ENCODE measurements around the gene SNURF. TPM values are rescaled to one million over a fixed set of nuclear protein-coding genes. Genes with fewer than 3 reads are reported as not detected.
"Not testable (repeated sequence)": the region's sequence is repeated elsewhere in the genome, so short reads cannot be mapped to it uniquely, and the experiment has no call there.

The SNURF gene
- total RNA-seq, 1 donor from 2014 or later: 16.5 TPM

DNA sequence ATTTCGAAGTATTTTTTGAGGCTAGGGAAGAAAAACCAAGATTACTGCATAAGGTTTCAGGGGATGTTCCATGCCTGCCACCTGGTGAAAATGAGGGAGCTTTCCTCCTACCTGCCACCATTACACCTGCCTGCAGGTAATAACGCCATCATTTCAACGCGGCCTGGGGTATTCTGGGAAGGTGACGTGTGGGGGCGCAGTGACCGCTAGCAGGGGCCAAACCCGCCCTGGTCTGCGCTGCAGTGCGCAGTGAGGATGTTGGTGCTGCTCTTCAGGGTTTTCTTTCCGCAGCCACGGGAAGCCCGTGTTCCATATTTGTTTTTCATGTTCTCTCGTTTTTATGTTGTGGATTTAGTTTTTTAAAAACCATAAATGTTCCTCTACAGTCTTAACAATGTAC is 37.4 kb upstream of the SNURF start:
- Histone ChIP-seq H3K27me3 (ENCODE audit: insufficient read depth, low read length) (no peaks in the 10 kb centered on the region), H3K36me3 (ENCODE audit: insufficient read depth, low read length) (no peaks in the 10 kb centered on the region), H3K4me1 (ENCODE audit: insufficient read depth, low read length) (no peaks in the 10 kb centered on the region), H3K4me3 (ENCODE audit: insufficient read depth, low read depth, low read length) (no peak overlapping the region), H3K9ac (ENCODE audit: low read length) (no peak overlapping the region), H3K27ac (ENCODE audit: low read depth, low read length) (no peak overlapping the region), H4K20me1 (ENCODE audit: insufficient read depth, low read length) (no peaks in the 10 kb centered on the region), H3K4me2 (ENCODE audit: low read length) (no peak overlapping the region), H3K9me3 (ENCODE audit: insufficient read depth, low read depth, low read length) (no peaks in the 10 kb centered on the region), H3K79me2 (ENCODE audit: insufficient read depth, low read length) (no peaks in the 10 kb centered on the region), H2AFZ (ENCODE audit: low read depth, low read length) (no peak overlapping the region)
- no peak for FAIRE-seq
- TF ChIP-seq, protein P1, sequence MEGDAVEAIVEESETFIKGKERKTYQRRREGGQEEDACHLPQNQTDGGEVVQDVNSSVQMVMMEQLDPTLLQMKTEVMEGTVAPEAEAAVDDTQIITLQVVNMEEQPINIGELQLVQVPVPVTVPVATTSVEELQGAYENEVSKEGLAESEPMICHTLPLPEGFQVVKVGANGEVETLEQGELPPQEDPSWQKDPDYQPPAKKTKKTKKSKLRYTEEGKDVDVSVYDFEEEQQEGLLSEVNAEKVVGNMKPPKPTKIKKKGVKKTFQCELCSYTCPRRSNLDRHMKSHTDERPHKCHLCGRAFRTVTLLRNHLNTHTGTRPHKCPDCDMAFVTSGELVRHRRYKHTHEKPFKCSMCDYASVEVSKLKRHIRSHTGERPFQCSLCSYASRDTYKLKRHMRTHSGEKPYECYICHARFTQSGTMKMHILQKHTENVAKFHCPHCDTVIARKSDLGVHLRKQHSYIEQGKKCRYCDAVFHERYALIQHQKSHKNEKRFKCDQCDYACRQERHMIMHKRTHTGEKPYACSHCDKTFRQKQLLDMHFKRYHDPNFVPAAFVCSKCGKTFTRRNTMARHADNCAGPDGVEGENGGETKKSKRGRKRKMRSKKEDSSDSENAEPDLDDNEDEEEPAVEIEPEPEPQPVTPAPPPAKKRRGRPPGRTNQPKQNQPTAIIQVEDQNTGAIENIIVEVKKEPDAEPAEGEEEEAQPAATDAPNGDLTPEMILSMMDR (IDR thresholded peaks at IDR 0.05; ENCODE audit: insufficient read depth, low read depth, low read length): no peak
- TF ChIP-seq EZH2 (IDR thresholded peaks at IDR 0.05; ENCODE audit: insufficient read depth, low read length): no peak
- Mint-ChIP-seq H3K27ac (ENCODE audit: unreplicated experiment) (no peak overlapping the region), H3K27me3 (ENCODE audit: low read depth, unreplicated experiment) (no peaks in the 10 kb centered on the region), H3K4me3 (ENCODE audit: unreplicated experiment) (no peak overlapping the region), H3K4me1 (ENCODE audit: low read depth, unreplicated experiment) (no peaks in the 10 kb centered on the region), H3K9me3 (ENCODE audit: unreplicated experiment) (peaks cover 2% of the 10 kb centered on the region), H3K36me3 (ENCODE audit: low read depth, unreplicated experiment) (peaks cover 9% of the 10 kb centered on the region)
- DNase-seq (ENCODE audit: low read depth): no peak

GRCh38 chr15:24919446-24919845 is 35.3 kb upstream of the SNURF start:
- Histone ChIP-seq H3K4me3 (ENCODE audit: insufficient read depth, low read depth, low read length) (no peak overlapping the region), H3K9me3 (ENCODE audit: insufficient read depth, low read depth, low read length) (no peaks in the 10 kb centered on the region), H3K79me2 (ENCODE audit: insufficient read depth, low read length) (no peaks in the 10 kb centered on the region), H3K4me1 (ENCODE audit: insufficient read depth, low read length) (no peaks in the 10 kb centered on the region), H3K36me3 (ENCODE audit: insufficient read depth, low read length) (no peaks in the 10 kb centered on the region), H2AFZ (ENCODE audit: low read depth, low read length) (no peak overlapping the region), H3K9ac (ENCODE audit: low read length) (no peak overlapping the region), H3K27me3 (ENCODE audit: insufficient read depth, low read length) (no peaks in the 10 kb centered on the region), H4K20me1 (ENCODE audit: insufficient read depth, low read length) (no peaks in the 10 kb centered on the region), H3K4me2 (ENCODE audit: low read length) (no peak overlapping the region), H3K27ac (ENCODE audit: low read depth, low read length) (no peak overlapping the region)
- TF ChIP-seq EZH2 (IDR thresholded peaks at IDR 0.05; ENCODE audit: insufficient read depth, low read length): no peak
- TF ChIP-seq, protein P1 (IDR thresholded peaks at IDR 0.05; ENCODE audit: insufficient read depth, low read depth, low read length): no peak
- H3K27ac Mint-ChIP-seq (ENCODE audit: unreplicated experiment): no peak overlapping the region
- FAIRE-seq (no peak), DNase-seq (ENCODE audit: low read depth) (no peak)
- no peaks in the 10 kb centered on the region for H3K4me1 Mint-ChIP-seq (ENCODE audit: low read depth, unreplicated experiment)
- peaks cover 2% of the 10 kb centered on the region for H3K9me3 Mint-ChIP-seq (ENCODE audit: unreplicated experiment)
- H3K27me3 Mint-ChIP-seq (ENCODE audit: low read depth, unreplicated experiment): no peaks in the 10 kb centered on the region
- H3K4me3 Mint-ChIP-seq (ENCODE audit: unreplicated experiment): no peak overlapping the region
- peaks cover 6% of the 10 kb centered on the region for H3K36me3 Mint-ChIP-seq (ENCODE audit: low read depth, unreplicated experiment)

DNA sequence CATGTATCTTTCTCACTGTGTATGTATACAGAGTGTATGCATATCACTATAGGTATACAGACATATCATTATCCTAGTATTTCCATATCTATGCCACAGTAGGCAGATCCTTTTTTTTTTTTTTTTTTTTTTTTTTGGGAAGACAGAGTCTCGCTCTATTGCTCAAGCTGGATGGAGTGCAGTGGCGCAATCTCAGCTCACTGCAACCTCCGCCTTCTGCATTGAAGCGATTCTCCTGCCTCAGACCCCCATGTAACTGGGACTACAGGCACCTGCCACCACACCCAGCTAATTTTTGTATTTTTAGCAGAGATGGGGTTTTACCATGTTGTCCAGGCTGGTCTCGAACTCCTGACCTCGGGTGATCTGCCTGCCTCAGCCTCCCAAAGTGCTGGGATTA is 32.0 kb upstream of the SNURF start:
- H3K9ac ChIP-seq (ENCODE audit: low read length); FAIRE-seq; H3K79me2 ChIP-seq (ENCODE audit: insufficient read depth, low read length); H3K27ac ChIP-seq (ENCODE audit: low read depth, low read length); DNase-seq (ENCODE audit: low read depth); H3K4me3 ChIP-seq (ENCODE audit: insufficient read depth, low read depth, low read length); H3K4me2 ChIP-seq (ENCODE audit: low read length); H3K36me3 Mint-ChIP-seq (ENCODE audit: low read depth, unreplicated experiment); H3K9me3 Mint-ChIP-seq (ENCODE audit: unreplicated experiment); H3K36me3 ChIP-seq (ENCODE audit: insufficient read depth, low read length); H3K4me1 Mint-ChIP-seq (ENCODE audit: low read depth, unreplicated experiment); H3K27me3 Mint-ChIP-seq (ENCODE audit: low read depth, unreplicated experiment); H2AFZ ChIP-seq (ENCODE audit: low read depth, low read length); H3K9me3 ChIP-seq (ENCODE audit: insufficient read depth, low read depth, low read length); H3K4me3 Mint-ChIP-seq (ENCODE audit: unreplicated experiment); H3K27ac Mint-ChIP-seq (ENCODE audit: unreplicated experiment); H3K27me3 ChIP-seq (ENCODE audit: insufficient read depth, low read length); H4K20me1 ChIP-seq (ENCODE audit: insufficient read depth, low read length); H3K4me1 ChIP-seq (ENCODE audit: insufficient read depth, low read length): not testable (repeated sequence)
